Mesendoderm (in vitro differentiated cells): Measurements from ENCODE around the gene ABLIM1.

ENCODE experiments used
- DNase-seq: peaks from one replicate; pipeline ENCODE4 v3.0.0; 2013
- H2AK5ac ChIP-seq: 2 replicates; pipeline ENCODE4 v1.6.1; 2013; ENCODE audit warnings: low read length, inconsistent platforms
- H2BK120ac ChIP-seq: 2 replicates; pipeline ENCODE4 v1.6.1; 2013; ENCODE audit warnings: low read depth, mild to moderate bottlenecking, low read length, moderate library complexity, mixed read lengths
- H2BK15ac ChIP-seq: replicated peaks from 2 replicates; pipeline ENCODE4 v1.6.1; 2013; ENCODE audit warnings: low read depth, mild to moderate bottlenecking, moderate library complexity
- H2BK5ac ChIP-seq: 2 replicates; pipeline ENCODE4 v1.6.1; 2013; ENCODE audit warnings: low read length, inconsistent platforms
- H3K18ac ChIP-seq: 2 replicates; pipeline ENCODE4 v1.6.1; 2013; ENCODE audit warnings: mild to moderate bottlenecking, low read length, mixed read lengths
- H3K23ac ChIP-seq: one replicate; pipeline ENCODE4 v1.6.1; 2013; ENCODE audit warnings: low read length
- H3K27ac ChIP-seq: 2 replicates; pipeline ENCODE4 v1.5.1; 2013; ENCODE audit warnings: low read depth, mild to moderate bottlenecking, inconsistent platforms, low read length, moderate library complexity
- H3K27me3 ChIP-seq: 2 replicates; pipeline ENCODE4 v1.6.1; 2013; ENCODE audit warnings: low read length, control low read depth, mild to moderate bottlenecking, inconsistent platforms; ENCODE audit not compliant: insufficient read depth, poor library complexity
- H3K36me3 ChIP-seq: 2 replicates; pipeline ENCODE4 v1.6.1; 2013; ENCODE audit warnings: low read length, inconsistent platforms; ENCODE audit not compliant: control insufficient read depth, insufficient read depth
- H3K4ac ChIP-seq: one replicate; pipeline ENCODE4 v1.6.1; 2013; ENCODE audit warnings: low read depth, mild to moderate bottlenecking, low read length, moderate library complexity
- H3K4me1 ChIP-seq: 2 replicates; pipeline ENCODE4 v1.6.1; 2013; ENCODE audit warnings: low read depth, low read length, inconsistent platforms; ENCODE audit not compliant: control insufficient read depth
- H3K4me2 ChIP-seq: 2 replicates; pipeline ENCODE4 v1.6.1; 2013; ENCODE audit warnings: low read length
- H3K4me3 ChIP-seq: 2 replicates; pipeline ENCODE4 v1.5.1; 2013; ENCODE audit warnings: mild to moderate bottlenecking, low read length
- H3K56ac ChIP-seq: one replicate; pipeline ENCODE4 v1.6.1; 2013; ENCODE audit warnings: low read length
- H3K79me1 ChIP-seq: 2 replicates; pipeline ENCODE4 v1.6.1; 2013; ENCODE audit warnings: low read length, inconsistent platforms
- H3K79me2 ChIP-seq: 2 replicates; pipeline ENCODE4 v1.6.1; 2013; ENCODE audit warnings: mild to moderate bottlenecking, low read length; ENCODE audit not compliant: control insufficient read depth, insufficient read depth
- H3K9ac ChIP-seq: 2 replicates; pipeline ENCODE4 v1.6.1; 2013; ENCODE audit warnings: low read length, inconsistent platforms
- H4K5ac ChIP-seq: one replicate; pipeline ENCODE4 v1.6.1; 2013; ENCODE audit warnings: low read length
- H4K8ac ChIP-seq: one replicate; pipeline ENCODE4 v1.6.1; 2013; ENCODE audit warnings: low read depth, mild to moderate bottlenecking, control low read depth, low read length, moderate library complexity
- WGBS: extraction: QIAGEN DNeasy Blood & Tissue Kit; methylation state at CpG from one replicate; pipeline ENCODE4 v1.1.7; 2013; ENCODE audit warnings: low lambda C conversion rate, missing lambda C conversion rate; ENCODE audit not compliant: insufficient coverage; ENCODE audit errors: extremely low coverage; 5-methylcytosine and 5-hydroxymethylcytosine counted together

Gene ABLIM1

GRCh38 chr10:114430688-114431413, 227.2 kb downstream of the ABLIM1 start:
- no peaks in the 10 kb centered on the region for H3K4me1 ChIP-seq
- H3K4ac ChIP-seq, result no peak overlapping the region
- no peak overlapping the region for H2BK120ac ChIP-seq
- no peak overlapping the region for H3K56ac ChIP-seq
- H4K8ac ChIP-seq, result no peak overlapping the region
- no peak overlapping the region for H3K9ac ChIP-seq
- no peak for DNase-seq
- no peak overlapping the region for H3K27ac ChIP-seq
- no peak overlapping the region for H2BK15ac ChIP-seq
- no peaks in the 10 kb centered on the region for H3K36me3 ChIP-seq
- no peak overlapping the region for H2AK5ac ChIP-seq
- no peak overlapping the region for H4K5ac ChIP-seq
- no peak overlapping the region for H3K4me2 ChIP-seq
- H3K4me3 ChIP-seq, result no peak overlapping the region
- H3K79me2 ChIP-seq, result no peaks in the 10 kb centered on the region
- no peaks in the 10 kb centered on the region for H3K79me1 ChIP-seq
- H3K23ac ChIP-seq, result no peak overlapping the region
- H3K18ac ChIP-seq, result no peak overlapping the region
- no CpG with 5 or more reads among the region's 12 CpGs for WGBS
- no peaks in the 10 kb centered on the region for H3K27me3 ChIP-seq
- no peak overlapping the region for H2BK5ac ChIP-seq

DNA sequence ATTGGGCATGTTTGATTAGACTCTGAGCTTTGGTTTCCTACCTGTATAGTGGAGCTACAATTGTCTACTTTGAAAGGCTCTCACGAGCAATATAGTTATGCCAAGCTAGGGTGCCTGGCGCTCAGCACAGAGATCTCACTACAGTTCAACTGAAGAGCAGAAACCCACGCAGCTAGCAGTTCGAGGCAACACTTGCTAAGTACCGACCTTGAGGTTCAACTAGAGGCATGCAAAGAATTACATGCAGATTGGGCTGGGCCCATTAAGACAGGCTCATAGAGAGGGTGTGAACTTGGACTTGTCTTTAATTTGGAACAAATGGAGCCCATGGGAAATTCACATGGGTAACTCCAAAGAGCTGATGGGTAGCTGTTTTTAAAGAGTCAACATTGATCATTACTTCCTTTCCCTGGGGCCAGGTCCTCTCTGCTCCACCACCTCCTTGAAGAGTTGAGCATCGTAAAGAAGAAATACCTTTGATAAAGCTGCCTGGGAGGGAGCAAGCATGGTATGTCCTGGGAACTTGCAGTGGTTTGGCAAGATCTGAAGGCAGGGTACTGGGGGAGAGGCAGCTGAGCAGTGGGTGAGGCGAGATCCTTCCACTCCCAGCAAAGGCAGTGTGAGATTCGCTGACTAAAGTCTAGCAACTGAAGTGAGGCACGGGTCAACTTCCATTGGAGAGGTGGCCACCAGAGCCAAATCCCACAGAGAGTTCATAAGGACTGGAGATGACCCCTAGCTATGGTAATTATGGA, 228.3 kb downstream of the ABLIM1 start:
- no peaks in the 10 kb centered on the region for H3K27me3 ChIP-seq
- no peaks in the 10 kb centered on the region for H3K36me3 ChIP-seq
- H2BK5ac ChIP-seq, result no peak overlapping the region
- H2BK120ac ChIP-seq, result no peak overlapping the region
- no peaks in the 10 kb centered on the region for H3K4me1 ChIP-seq
- H2AK5ac ChIP-seq, result no peak overlapping the region
- no peak overlapping the region for H3K4me3 ChIP-seq
- no peaks in the 10 kb centered on the region for H3K79me1 ChIP-seq
- no peak overlapping the region for H3K4ac ChIP-seq
- no peak overlapping the region for H3K18ac ChIP-seq
- no peak overlapping the region for H2BK15ac ChIP-seq
- WGBS, result no CpG with 5 or more reads among the region's 9 CpGs
- H3K4me2 ChIP-seq, result no peak overlapping the region
- no peak overlapping the region for H4K8ac ChIP-seq
- DNase-seq, result peak; percentile 19
- H3K27ac ChIP-seq, result no peak overlapping the region
- no peak overlapping the region for H3K56ac ChIP-seq
- no peak overlapping the region for H4K5ac ChIP-seq
- H3K9ac ChIP-seq, result no peak overlapping the region
- H3K23ac ChIP-seq, result no peak overlapping the region
- H3K79me2 ChIP-seq, result no peaks in the 10 kb centered on the region

DNA sequence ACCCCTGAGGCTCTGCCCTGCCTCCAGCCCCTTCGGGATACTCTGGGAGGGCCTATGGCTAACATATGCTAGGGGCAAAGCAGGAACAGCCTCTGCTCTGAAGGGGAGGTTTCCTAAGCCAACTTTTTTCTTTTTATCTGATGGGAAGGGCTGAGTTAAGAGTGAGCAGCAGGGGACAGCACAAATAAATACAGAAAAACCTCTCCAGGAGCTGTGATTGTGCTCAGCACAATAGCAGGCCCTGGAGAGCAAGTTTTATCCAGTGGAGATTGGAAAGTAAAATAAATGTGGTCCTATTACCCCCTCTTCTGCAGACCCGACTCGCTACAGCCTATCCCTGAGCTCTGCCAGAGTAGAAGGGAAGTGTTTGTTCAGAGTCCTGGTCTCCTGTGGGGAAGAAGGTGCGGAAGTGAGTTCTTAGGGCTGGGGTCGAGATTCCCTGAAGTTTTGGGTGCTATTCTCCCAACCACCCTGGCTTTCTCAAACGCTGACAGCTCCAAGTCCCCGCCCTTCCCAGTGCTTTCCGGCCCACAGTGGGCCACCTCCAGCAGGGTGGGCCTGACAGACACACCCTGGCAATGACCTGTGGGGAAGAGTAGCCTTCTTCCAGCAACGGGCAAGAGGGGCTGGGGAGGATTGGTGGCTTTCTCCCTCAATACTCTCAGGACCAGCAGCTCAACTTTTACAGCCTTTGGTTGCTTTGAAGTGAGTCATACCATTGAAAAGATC, 230.8 kb downstream of the ABLIM1 start:
- H2BK120ac ChIP-seq, result no peak overlapping the region
- no peak overlapping the region for H2BK15ac ChIP-seq
- no peaks in the 10 kb centered on the region for H3K27me3 ChIP-seq
- no peak overlapping the region for H3K4ac ChIP-seq
- H3K23ac ChIP-seq, result no peak overlapping the region
- H4K5ac ChIP-seq, result no peak overlapping the region
- H3K4me1 ChIP-seq, result no peaks in the 10 kb centered on the region
- H3K4me3 ChIP-seq, result no peak overlapping the region
- no peaks in the 10 kb centered on the region for H3K36me3 ChIP-seq
- no peak overlapping the region for H3K4me2 ChIP-seq
- no peak overlapping the region for H2BK5ac ChIP-seq
- H4K8ac ChIP-seq, result no peak overlapping the region
- H3K56ac ChIP-seq, result no peak overlapping the region
- no peak overlapping the region for H2AK5ac ChIP-seq
- no peaks in the 10 kb centered on the region for H3K79me2 ChIP-seq
- H3K27ac ChIP-seq, result no peak overlapping the region
- H3K18ac ChIP-seq, result no peak overlapping the region
- no CpG with 5 or more reads among the region's 9 CpGs for WGBS
- DNase-seq, result peak; percentile 39
- H3K79me1 ChIP-seq, result no peaks in the 10 kb centered on the region
- H3K9ac ChIP-seq, result no peak overlapping the region

- H2BK5ac ChIP-seq, result no peak overlapping the region
- H3K79me2 ChIP-seq, result no peaks in the 10 kb centered on the region
- H3K23ac ChIP-seq, result no peak overlapping the region
- no peak overlapping the region for H3K27ac ChIP-seq
- no peak for DNase-seq
- H3K79me1 ChIP-seq, result no peaks in the 10 kb centered on the region
- no peak overlapping the region for H3K4me2 ChIP-seq
- H3K4me3 ChIP-seq, result no peak overlapping the region
- no CpG with 5 or more reads among the region's 5 CpGs for WGBS
- no peak overlapping the region for H3K18ac ChIP-seq
- no peak overlapping the region for H3K56ac ChIP-seq
- no peak overlapping the region for H2BK15ac ChIP-seq
- no peak overlapping the region for H2AK5ac ChIP-seq
- H3K4me1 ChIP-seq, result no peaks in the 10 kb centered on the region
- H3K4ac ChIP-seq, result no peak overlapping the region
- no peaks in the 10 kb centered on the region for H3K27me3 ChIP-seq
- H2BK120ac ChIP-seq, result no peak overlapping the region
- no peaks in the 10 kb centered on the region for H3K36me3 ChIP-seq
- no peak overlapping the region for H4K5ac ChIP-seq
- H4K8ac ChIP-seq, result no peak overlapping the region
- no peak overlapping the region for H3K9ac ChIP-seq
These were observed 231.6 kb downstream of the ABLIM1 start for GRCh38 chr10:114426476-114426875.

DNA sequence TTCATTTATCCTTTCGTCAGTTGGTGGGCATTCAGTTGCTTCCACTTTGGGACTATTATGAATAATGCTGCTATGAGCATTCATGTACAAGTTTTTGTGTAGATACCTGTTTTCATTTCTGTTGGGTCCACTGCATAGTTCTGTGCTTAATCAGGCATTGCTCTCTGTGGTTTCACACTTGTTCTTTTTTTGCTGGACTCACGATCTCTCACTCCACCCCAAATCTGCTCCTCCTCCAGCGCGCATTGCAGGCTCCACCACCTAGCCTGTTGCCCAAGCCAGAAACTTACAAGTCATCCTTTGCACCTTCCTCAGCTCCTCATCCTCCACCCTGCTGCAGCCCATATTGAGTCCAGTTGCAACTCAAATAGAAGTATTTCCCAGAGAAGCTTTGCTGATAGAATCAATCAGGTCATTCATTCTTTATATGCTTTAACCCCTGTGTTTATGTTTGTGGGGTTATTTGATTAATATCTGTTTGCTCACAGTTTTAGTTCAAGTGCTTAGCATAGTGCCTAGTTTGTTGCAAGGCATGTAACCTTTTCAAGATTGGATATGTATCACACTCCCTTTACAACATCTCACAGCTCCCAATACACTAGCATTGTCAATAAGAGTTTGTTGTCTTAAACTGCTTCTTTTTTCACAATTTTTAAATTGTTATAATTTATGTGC, 237.1 kb downstream of the ABLIM1 start:
- Histone ChIP-seq H3K36me3 (no peaks in the 10 kb centered on the region), H2AK5ac (no peak overlapping the region), H2BK15ac (no peak overlapping the region), H3K27ac (no peak overlapping the region), H3K4me3 (no peak overlapping the region), H3K18ac (no peak overlapping the region), H3K23ac (no peak overlapping the region), H3K79me1 (no peaks in the 10 kb centered on the region), H3K79me2 (no peaks in the 10 kb centered on the region), H4K5ac (no peak overlapping the region), H3K56ac (no peak overlapping the region), H3K9ac (no peak overlapping the region), H3K4me1 (no peaks in the 10 kb centered on the region), H2BK5ac (no peak overlapping the region), H4K8ac (no peak overlapping the region), H3K27me3 (no peaks in the 10 kb centered on the region), H3K4ac (no peak overlapping the region), H2BK120ac (no peak overlapping the region), H3K4me2 (no peak overlapping the region)
- DNase-seq, result no peak
- no CpG with 5 or more reads among the region's 4 CpGs for WGBS
